Measurements from ENCODE around the gene OR8D1.

The OR8D1 gene

GRCh38 chr11:124313849-124314248, at the start of gene OR8D1:
Gene OR8D1 (minus strand): TSS chr11:124313949. CDS start chr11:124310766, 3,183 bp downstream.
- no peak for TF ChIP-seq CTCF (IDR thresholded peaks at IDR 0.05; ENCODE audit: low read depth, low read length, missing control alignments)
- no peak within 1 kb of the TSS for H3K4me3 ChIP-seq (ENCODE audit: low read depth, low read length)
- no peak for DNase-seq (ENCODE audit: low read depth)

GRCh38 chr11:124359566-124359965, 45.8 kb upstream of the OR8D1 start:
- no peak overlapping the region for H3K4me3 ChIP-seq (ENCODE audit: low read depth, low read length)
- no peak for DNase-seq (ENCODE audit: low read depth)
- TF ChIP-seq CTCF (IDR thresholded peaks at IDR 0.05; ENCODE audit: low read depth, low read length, missing control alignments) = no peak

DNA sequence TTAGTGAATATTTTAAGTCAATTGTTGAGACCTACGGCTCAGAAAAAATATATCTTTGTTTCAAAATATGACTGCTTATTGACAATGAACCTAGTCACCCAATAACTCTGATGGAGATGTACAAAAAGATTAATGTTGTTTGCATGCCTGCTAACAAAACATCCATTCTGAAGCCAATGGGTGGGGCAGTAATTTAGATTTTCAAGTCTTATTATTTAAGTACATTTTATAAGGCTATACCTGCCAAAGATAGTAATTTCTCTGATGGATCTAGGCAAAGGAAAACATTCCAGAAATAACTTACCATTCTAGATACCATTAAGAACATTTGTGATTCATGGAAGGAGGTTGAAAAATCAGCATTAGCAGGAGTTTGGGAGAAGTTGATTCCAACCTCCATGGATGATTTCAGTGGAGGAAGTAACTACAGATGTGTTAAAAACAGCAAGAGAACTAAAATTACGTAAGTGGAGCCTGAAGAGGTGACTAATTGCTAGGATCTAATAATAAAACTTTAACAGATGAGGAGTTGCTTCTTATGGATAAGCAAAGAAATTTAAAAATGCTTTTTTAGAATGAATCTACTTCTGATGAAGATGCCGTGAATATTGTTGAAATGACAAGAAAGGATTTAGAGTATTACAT, 32.7 kb upstream of the OR8D1 start:
- no peak for TF ChIP-seq CTCF (IDR thresholded peaks at IDR 0.05; ENCODE audit: low read depth, low read length, missing control alignments)
- H3K4me3 ChIP-seq (ENCODE audit: low read depth, low read length) = no peak overlapping the region
- no peak for DNase-seq (ENCODE audit: low read depth)

GRCh38 chr11:124344346-124344745, 30.6 kb upstream of the OR8D1 start:
- no peak for DNase-seq (ENCODE audit: low read depth)
- TF ChIP-seq CTCF (IDR thresholded peaks at IDR 0.05; ENCODE audit: low read depth, low read length, missing control alignments) = no peak
- no peak overlapping the region for H3K4me3 ChIP-seq (ENCODE audit: low read depth, low read length)

DNA sequence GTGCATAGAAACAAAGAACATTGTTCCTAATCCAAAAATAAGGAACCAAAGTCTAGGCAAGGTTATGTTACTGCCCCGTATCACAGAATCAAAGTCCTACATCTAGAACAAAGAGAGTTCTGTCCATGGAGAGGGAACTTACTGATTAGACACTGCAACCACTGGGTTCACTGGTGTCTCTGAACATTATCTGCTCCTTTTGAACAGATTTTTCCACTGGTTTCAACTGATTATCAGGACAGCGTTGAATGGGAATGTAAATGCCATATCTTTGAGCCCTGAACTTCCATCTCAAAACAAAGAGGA, 26.3 kb upstream of the OR8D1 start:
- no peak overlapping the region for H3K4me3 ChIP-seq (ENCODE audit: low read depth, low read length)
- no peak for DNase-seq (ENCODE audit: low read depth)
- no peak for TF ChIP-seq CTCF (IDR thresholded peaks at IDR 0.05; ENCODE audit: low read depth, low read length, missing control alignments)

DNA sequence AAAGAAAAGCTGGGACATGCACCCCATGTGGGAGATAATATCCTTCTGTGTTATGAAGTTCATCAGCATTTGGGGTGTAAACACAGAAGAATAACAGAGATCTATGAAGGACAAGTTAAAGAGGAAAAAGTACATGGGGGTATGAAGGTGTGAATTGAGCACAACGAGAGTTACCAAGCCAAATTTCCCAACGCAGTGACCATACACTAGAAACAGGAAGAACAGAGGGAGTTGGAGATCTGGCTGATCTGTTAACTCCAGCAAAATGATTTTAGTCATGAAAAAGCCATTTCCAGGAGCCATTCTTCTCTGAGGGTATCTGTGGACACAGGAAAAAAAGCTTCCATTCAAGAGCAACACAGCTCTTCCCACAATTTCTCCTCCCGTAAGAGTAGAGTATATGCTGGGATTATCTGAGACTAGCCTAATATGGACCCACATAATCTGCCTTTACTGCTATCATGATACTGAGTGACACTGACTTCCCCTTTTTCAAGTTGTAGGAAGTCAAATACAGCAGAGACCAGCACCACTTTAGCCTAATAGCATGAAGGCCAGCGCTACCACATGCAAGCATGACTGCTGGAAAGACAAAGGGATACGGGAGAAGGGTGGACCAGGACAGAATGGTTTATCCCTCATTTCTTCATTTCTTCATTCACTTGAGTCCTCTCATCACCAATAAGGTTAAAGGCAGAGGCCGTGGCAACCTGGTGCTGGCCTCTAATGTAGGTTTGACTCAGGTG, 25.8 kb upstream of the OR8D1 start:
- no peak for DNase-seq (ENCODE audit: low read depth)
- H3K4me3 ChIP-seq (ENCODE audit: low read depth, low read length) = no peak overlapping the region
- no peak for TF ChIP-seq CTCF (IDR thresholded peaks at IDR 0.05; ENCODE audit: low read depth, low read length, missing control alignments)

- no peak for TF ChIP-seq CTCF (IDR thresholded peaks at IDR 0.05; ENCODE audit: low read depth, low read length, missing control alignments)
- DNase-seq (ENCODE audit: low read depth) = no peak
- no peak overlapping the region for H3K4me3 ChIP-seq (ENCODE audit: low read depth, low read length)
These were observed 18.1 kb upstream of the OR8D1 start for GRCh38 chr11:124331873-124332272.
